NCI-H226 (cell line): Measurements from ENCODE around the gene TUBGCP4.
"Not testable (repeated sequence)": the region's sequence is repeated elsewhere in the genome, so short reads cannot be mapped to it uniquely, and the experiment has no call there.

ENCODE experiments used
- DNase-seq: peaks from one replicate; pipeline ENCODE4 v3.0.0-alpha.2; 2015

Gene TUBGCP4, protein sequence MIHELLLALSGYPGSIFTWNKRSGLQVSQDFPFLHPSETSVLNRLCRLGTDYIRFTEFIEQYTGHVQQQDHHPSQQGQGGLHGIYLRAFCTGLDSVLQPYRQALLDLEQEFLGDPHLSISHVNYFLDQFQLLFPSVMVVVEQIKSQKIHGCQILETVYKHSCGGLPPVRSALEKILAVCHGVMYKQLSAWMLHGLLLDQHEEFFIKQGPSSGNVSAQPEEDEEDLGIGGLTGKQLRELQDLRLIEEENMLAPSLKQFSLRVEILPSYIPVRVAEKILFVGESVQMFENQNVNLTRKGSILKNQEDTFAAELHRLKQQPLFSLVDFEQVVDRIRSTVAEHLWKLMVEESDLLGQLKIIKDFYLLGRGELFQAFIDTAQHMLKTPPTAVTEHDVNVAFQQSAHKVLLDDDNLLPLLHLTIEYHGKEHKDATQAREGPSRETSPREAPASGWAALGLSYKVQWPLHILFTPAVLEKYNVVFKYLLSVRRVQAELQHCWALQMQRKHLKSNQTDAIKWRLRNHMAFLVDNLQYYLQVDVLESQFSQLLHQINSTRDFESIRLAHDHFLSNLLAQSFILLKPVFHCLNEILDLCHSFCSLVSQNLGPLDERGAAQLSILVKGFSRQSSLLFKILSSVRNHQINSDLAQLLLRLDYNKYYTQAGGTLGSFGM

GRCh38 chr15:43370975-43371974 is at the start of gene TUBGCP4, which contains the start of gene ZSCAN29:
TUBGCP4 (plus strand) TSS chr15:43371101; CDS start chr15:43371355, 254 bp downstream.
ZSCAN29 (minus strand) TSS chr15:43371043; CDS start chr15:43369913, 1,130 bp downstream.
- peak; percentile 54 for DNase-seq

DNA sequence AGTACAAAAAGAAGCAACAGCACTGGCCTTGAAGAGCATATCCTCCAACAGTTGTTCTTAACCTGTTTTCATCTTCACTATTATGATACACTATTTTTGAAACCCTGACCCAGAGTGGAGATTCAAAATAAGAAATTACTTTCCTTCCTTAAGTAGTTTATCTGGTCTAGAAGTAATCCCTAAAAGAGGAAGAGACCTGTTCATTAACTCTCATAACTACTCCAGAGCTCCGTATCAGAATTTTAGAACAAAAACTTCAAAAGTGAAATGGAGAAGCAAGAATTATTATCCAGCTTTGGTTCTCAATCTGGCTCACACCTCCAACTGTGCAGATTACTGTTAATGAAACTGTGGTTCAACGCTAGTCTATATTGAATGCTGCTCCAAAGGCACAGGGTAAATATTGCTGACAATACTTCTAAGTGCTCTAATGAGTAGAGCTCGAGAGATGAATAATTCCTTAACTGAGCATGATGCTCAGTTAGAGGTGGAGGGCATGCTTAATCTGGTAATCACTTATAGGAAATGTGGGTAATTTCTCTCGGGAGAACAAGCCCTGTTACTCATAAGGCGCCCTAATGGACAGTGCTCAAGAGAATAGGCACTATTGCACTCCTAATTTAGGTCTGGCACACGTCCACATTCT is 45.7 kb upstream of the TUBGCP4 start:
- no peak for DNase-seq

DNA sequence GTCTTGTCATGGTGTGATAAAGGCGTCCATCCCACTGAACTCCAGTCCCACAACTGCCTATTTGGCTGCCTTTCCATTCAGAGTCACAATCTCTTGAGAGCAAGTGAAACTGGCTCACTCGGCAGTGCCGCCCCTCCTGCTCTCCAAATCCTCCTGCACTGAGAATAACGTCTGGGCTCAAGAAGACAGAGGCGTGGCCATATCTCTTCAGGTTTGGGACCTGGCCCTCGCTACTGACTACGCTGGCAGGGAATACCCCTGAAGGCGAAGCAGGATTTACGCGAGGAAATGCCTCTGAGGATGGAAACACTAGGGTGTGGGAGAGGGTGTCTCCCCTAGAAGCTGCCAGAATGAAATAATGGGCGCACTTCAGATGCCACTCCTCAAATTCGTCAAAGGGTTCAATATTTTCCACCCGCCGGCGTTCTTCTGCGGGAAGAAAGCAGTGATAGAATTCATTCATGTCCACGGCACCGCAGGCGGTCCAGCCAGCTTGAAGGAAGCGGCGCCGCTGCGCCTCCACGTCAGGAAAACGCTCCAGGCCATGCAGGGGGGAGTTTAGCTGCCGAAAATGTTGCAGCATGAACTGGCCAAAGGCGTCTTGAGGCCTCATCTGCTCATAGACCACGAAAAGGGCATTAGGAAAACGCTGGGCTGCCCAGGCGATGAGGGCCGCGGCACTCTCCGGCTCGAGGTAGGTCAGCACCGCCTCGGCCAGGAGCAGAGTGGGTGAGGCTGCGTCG is 41.5 kb upstream of the TUBGCP4 start:
- DNase-seq, result peak; percentile 1

GRCh38 chr15:43329960-43330779 is 40.7 kb upstream of the TUBGCP4 start, which contains the start of gene LCMT2:
LCMT2 (minus strand) TSS chr15:43330573; CDS start chr15:43330489, 84 bp downstream.
- peak; percentile 77 for DNase-seq

DNA sequence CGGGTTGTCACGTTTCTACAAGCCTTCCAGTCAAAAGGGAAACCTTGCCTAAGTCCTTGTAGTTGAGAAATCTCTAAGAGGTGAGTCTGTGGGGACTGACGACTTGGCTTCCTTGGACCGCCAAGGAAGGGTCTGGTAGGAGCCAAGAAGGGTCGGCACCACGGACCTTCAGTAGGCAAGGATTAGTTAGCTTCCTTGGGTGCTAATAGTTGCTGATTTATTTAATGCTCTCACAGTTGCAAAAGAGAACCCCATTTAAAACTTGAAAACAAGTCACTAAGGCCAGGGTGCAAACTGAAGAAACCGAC is 40.2 kb upstream of the TUBGCP4 start:
- DNase-seq, result no peak

- DNase-seq, result no peak
Observed at GRCh38 chr15:43346305-43346704, 24.6 kb upstream of the TUBGCP4 start.

DNA sequence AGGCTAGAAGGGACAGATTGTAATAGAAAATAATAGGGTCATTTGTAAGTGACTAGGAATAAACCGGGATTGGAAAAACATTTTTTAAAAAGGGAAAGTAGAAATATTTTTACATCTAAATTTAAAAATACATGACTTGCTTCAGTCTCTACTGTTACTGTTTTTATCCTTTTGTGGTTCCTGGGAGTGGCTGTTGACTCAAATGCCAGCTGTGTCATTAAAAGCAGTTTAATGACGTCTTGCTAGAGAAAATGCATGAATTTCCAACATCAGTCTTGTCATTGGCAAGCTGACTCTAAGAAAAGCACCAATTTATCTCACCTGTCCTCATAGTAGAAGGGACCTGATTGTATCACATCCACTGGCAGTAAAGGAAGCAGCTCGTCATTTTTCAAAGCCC is 23.8 kb upstream of the TUBGCP4 start:
- DNase-seq, result no peak

GRCh38 chr15:43352693-43353382 is 18.1 kb upstream of the TUBGCP4 start:
- DNase-seq, result no peak

- DNase-seq, result no peak
Observed at GRCh38 chr15:43360821-43361220, 10.1 kb upstream of the TUBGCP4 start.

DNA sequence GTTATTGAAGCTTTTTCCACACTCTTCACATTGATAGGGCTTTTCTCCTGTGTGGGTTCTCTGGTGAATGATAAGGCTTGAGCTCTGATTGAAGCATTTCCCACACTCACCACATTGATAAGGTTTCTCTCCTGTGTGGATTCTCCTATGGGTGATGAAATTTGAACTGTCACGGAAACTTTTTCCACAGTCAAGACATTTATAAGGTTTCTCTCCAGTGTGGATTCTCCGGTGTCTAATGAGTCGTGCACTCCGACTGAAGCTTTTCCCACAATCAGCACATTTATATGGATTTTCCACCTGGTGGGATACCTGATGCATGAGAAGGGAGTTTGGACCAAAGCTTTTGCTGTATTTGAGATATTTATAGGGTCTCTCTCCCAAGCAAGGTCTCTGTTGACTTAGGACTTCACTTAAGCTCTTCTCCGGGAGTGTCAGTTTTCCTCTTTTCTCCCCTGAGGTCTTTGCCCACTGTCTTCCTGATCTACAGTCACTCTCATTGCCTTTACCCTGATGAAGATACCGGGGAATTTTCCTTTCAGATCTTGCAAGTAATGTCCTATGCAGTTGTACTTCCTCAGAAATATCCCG is 9.5 kb upstream of the TUBGCP4 start:
- no peak for DNase-seq

DNA sequence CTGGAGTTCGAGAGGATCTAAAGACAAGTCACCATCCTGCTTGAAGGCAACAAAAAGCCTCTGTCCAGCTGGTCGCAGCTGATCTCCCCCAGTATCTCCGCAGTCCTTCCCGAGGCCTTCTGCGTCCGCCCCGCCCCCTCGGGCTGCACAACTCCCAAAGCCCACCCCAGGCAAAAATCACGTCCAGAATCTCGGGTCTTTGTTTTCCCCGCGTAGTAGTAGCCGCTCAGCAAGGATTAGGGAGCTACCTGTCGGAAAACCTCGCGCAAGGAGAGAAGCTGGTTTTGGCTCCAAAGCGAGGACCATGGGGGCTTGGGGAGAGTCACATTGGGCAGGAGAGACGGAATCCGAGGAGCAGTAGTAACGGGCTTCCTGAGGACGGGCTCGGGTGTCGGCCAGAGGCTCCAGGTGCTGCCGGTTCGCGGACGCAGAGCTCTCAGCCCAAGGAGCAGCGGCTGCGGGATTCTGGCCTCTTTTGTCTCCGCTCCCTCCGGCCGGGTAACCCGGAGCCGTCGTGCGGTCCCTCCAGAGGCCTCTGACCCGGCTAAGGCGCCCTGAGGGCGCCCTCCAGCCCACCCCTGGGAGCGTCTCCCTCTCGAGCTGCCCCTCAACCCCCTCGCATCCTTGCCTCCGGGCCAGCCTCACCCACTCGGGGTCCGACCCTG is 459 bp upstream of the TUBGCP4 start:
- no peak for DNase-seq

DNA sequence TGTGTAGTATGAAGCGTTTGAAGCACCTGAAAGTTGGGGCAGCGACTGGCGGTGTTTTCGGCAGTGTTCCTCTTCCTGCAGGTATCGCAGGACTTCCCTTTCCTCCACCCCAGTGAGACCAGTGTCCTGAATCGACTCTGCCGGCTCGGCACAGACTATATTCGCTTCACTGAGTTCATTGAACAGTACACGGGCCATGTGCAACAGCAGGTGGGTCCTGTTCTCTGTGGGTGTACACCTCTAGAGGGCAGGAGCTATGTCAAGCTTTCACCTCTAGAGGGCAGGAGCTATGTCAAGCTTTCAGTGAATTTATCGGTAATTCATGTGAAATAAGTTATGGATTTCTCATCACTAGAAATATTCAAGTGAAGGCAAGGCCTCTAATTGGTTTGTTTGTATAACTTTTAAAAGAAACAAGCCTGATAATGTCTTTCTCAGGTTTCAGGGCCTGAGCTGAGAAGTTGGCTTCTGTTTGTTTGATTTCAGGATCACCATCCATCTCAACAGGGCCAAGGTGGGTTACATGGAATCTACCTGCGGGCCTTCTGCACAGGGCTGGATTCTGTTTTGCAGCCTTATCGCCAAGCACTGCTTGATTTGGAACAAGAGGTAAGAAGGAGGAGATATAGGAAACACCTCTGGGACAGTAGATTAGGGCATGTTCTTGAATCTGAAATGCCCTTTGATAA is 5.3 kb downstream of the TUBGCP4 start:
- DNase-seq, result no peak

- no peak for DNase-seq
Observed at GRCh38 chr15:43378601-43379000, 7.7 kb downstream of the TUBGCP4 start.

DNA sequence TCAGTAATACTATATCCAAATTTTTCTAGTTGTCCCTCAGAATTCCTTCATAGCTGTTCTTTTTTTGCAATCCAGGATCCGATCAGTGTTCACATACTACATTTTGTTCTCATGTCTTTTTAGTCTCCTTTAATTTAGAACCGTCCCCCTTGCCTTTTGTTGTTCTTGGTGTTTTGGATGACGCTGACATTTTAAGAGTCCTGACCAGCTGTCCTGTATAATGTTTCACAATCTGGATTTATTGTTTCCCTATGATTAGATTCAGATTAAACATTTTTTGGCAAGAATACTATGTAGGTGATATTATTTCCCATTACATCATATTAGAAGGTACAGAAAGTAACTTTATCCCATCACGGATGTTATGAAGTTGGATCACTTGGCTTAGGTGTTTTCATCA is 11.4 kb downstream of the TUBGCP4 start:
- no peak for DNase-seq

DNA sequence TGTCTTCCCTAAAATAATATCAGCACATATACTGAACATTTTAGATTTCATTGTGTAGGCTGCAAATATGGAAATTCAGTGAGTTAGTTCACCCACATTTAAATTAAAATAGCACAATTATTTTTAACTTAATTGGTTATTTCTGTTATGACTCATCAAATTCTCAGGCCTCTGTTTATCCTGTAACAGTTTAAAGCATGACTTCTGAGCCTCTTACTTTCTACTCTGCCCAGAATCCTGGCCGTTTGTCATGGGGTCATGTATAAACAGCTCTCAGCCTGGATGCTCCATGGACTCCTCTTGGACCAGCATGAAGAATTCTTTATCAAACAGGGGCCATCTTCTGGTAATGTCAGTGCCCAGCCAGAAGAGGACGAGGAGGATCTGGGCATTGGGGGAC is 12.2 kb downstream of the TUBGCP4 start:
- no peak for DNase-seq

DNA sequence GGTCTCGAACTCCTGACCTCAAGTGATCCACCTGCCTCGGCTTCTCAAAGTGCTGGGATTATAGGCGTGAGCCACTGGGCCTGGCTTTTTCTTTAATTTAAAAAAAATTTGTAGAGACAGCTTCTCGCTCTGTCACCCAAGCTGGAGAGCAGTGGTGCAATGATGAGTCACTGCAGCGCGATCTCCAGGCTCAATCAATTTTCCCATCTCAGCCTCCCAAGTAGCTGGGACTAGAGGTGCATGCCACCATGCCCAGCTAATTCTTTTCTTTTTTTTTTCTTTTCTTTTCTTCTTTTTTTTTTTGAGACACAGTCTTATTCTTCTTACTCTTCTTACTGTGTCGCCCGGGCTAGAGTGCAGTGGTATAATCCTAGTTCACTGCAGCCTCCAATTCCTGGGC is 19.8 kb downstream of the TUBGCP4 start:
- no peak for DNase-seq

DNA sequence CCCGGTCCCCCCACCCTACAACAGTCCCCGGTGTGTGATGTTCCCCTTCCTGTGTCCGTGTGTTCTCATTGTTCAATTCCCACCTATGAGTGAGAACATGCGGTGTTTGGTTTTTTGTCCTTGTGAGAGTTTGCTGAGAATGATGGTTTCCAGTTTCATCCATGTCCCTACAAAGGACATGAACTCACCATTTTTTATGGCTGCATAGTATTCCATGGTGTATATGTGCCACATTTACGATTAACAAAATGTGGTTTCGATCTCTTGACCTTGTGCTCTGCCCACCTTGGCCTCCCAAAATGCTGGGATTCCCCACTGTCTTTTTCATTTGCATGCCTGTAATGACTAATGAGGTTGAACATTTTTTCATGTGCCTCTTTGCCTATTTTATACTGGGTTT is 22.7 kb downstream of the TUBGCP4 start:
- DNase-seq, result not testable (repeated sequence)

DNA sequence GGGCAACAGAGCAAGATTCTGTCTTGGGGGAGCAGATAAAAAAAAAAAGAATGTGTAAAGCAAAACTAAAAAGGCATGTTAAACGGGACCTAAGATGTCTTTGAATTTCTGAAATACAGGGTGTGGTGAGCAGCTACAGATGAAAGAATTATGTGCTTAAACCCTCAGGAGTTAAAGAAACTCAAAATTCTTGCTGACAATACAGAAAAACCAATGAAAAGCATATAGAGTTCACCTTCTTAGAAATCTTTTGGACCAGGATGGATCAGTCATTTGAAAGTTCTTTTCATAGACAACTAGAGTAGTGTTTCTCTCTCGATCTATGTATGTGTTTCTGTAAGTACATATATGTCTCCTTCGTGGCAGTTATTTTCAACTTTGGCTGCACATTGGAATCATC is 31.4 kb downstream of the TUBGCP4 start:
- DNase-seq, result no peak

DNA sequence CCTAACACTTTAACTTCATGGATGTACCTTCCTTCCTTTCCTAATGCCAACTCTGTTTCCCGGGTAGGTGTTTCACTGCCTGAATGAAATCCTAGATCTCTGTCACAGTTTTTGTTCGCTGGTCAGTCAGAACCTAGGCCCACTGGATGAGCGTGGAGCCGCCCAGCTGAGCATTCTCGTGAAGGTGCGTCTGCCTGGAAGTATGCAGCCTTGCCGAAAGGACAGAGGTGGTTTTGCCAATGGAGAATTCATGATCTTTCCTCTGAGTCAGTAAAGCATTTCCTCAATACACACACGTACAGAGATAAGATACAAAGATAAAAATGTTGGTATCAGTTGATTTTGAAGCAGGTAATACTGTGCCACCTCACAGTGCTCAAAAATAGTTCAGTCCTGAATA is 32.7 kb downstream of the TUBGCP4 start:
- no peak for DNase-seq
